Measurements from ENCODE around the gene NOL8.

DNA sequence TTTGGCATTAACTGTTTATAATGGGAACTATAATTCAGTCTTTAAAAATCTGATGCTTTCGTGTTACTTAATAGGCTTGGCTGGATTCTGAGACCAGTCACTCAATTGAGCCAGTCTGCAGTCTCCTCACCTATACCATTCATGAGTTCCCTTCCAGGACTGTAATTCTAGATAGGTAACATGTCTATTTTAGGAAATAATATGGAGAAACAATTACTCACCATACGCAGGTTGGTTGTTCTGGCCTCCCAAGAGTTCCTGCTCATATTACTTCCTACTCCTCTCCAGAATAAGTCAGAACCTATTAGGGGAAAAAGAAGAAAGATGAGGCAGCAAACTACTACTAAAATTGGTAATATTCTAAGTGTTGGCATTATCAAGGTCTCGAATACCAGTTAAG lies 27.1 kb downstream of the NOL8 start:
- TF ChIP-seq, protein P1, sequence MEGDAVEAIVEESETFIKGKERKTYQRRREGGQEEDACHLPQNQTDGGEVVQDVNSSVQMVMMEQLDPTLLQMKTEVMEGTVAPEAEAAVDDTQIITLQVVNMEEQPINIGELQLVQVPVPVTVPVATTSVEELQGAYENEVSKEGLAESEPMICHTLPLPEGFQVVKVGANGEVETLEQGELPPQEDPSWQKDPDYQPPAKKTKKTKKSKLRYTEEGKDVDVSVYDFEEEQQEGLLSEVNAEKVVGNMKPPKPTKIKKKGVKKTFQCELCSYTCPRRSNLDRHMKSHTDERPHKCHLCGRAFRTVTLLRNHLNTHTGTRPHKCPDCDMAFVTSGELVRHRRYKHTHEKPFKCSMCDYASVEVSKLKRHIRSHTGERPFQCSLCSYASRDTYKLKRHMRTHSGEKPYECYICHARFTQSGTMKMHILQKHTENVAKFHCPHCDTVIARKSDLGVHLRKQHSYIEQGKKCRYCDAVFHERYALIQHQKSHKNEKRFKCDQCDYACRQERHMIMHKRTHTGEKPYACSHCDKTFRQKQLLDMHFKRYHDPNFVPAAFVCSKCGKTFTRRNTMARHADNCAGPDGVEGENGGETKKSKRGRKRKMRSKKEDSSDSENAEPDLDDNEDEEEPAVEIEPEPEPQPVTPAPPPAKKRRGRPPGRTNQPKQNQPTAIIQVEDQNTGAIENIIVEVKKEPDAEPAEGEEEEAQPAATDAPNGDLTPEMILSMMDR (IDR thresholded peaks at IDR 0.05) = no peak
- no peak for TF ChIP-seq POLR2AphosphoS5 (IDR thresholded peaks at IDR 0.05)
